Mesenteric fat pad (tissue), 1 donor: ENCODE measurements around the gene TLK1. TPM values are rescaled to one million over a fixed set of nuclear protein-coding genes. Genes with fewer than 3 reads are reported as not detected.
"Not testable (repeated sequence)": the region's sequence is repeated elsewhere in the genome, so short reads cannot be mapped to it uniquely, and the experiment has no call there.

Source experiments
- DNase-seq: peaks from one replicate; pipeline ENCODE4 v3.0.0-alpha.2; 2020; ENCODE audit warnings: low spot score
- total RNA-seq: library from RNA; stranded (reverse); fragmentation: NEBNext Ultra II Directional; extraction: Animal tissue kit (Norgen Biotek cat#: 25700); gene quantifications from one replicate; pipeline ENCODE4 v1.2.1, GENCODE V29; 2021
- donor health status: DM: yes; HTN: yes; CAD: no.

The TLK1 gene
- total RNA-seq, 1 donor from 2014 or later = 49.6 TPM

DNA sequence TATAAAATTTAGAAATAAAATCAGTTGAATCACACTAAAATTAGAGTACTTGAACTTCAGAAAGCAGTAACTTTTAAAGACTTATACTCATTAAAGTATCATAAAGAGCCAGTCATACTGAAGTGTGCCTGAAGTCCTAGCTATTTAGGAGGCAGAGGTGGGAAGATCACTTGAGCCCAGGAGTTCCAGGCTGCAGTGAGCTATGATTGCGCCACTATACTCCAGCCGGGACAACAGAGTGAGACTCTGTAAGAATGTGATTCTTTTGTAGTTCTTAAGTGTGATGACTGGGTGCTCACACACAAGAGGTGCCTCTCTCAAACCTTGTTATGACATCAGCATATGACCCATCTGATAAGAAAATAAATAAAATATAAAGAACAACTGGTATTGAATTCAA is 14.6 kb downstream of the TLK1 start:
- DNase-seq = no peak

DNA sequence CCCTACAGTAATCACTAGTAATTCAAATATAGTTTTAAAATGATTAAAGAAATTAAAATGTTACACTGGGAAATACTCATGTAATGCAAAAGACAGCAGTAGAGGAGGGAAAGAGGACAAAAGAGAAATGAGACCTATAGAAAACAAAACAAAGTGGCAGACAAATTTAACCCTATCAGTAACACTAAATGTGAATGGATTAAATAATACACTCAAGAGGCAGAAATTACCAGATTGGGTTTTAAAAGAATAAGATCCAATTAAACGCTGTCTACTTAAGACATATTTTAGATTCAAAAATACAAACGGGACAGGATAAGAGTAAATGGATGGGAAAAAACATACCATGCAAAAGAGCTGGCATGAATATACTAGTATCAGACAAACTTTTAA is 17.0 kb downstream of the TLK1 start:
- DNase-seq = no peak

DNA sequence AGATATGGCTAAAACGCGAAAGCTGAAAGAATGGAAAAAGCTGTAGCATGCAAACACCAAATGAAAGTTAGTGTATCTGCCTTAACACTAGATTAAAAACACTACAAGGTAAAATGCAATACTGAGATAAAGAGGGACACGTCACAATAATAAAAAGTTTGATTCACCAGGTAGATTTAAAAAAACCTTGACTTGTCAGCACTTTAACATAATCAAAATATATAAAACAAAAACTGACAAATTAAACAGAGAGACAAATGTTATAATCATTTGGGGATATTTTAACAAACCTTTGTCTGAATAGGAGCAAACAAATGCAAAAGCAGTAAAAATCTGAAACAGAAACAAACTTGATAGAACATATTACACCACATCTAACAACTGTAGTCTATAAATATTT is 18.3 kb downstream of the TLK1 start:
- no peak for DNase-seq

DNA sequence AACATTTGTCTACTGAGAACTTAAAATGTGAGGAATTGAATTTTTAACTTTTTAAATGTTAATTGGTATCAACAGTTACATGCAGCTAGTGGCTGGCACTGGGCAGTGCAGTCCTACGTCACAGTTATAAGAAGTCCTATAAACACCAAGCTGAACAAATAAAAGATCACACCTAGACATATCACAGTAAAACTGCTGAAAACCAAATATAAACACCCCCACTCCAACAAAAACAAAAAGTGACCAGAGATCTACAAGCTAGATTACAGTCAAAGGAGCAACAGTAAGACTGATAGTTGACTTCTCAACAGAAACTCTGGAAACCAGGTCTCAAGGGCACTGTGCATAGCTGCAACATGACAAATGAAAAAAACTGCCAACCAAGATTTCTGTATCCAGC is 19.4 kb downstream of the TLK1 start:
- DNase-seq = no peak

DNA sequence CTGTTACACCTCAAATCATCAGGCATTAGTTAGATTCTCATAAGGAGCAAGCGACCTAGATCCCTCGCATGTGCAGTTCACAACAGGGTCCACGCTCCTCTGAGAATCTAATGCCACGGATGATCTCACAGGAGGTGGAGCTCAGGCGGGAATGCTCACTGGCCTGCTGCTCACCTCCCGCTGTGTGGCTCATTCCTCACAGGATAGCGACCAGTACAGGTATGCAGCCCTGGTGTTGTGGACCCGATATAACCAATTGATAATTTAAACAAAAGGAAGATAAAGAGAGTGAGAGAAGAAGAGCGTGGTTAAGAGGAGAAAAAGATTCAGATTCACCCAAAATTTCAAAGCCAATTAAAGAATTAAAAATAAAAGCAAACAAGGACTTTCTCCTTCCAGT is 20.8 kb downstream of the TLK1 start:
- DNase-seq = no peak

DNA sequence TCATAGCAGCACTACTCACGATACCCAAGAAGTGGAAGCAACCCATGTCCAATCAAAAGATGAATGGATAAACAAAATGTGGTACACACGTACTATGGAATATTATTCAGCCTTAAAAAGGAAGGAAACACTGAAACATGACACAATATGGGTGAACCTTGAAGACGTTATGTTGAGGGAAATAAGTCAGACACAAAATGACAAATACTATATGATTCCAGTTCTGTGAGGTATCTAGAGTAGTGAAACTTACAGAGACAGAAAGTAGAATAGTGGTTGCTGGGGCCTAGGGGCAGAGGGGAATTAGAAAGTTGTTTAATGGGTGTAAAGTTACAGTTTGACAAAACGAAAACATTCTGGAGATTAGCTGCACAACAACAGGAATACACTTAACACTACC is 24.7 kb downstream of the TLK1 start:
- no peak for DNase-seq

DNA sequence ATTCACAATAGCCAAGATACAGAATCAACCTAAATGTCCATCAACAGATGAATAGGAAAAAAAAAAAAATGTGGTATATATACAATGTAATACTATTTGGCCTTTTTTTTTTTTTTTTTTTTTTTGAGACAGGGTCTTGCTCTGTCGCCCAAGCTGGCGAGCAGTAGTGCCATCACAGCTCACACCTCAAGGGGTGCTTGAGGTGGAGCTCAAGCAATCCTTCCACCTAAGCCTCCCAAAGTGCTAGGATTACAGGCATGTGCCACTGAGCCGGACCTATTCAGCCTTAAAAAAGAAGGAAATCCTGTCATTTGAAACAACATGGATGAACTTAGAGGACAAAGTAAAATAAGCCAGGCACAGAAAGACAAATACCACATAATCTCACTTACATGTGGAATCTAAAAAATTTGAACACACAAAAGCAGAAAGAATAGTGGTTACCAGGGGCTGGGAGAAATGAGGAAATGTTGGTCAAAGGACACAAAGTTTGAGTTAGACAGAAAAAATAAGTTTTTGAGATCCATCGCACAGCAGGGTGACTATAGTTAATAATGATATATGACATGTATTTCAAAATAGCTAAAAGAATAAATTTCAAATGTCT is 26.0 kb downstream of the TLK1 start:
- DNase-seq = no peak

DNA sequence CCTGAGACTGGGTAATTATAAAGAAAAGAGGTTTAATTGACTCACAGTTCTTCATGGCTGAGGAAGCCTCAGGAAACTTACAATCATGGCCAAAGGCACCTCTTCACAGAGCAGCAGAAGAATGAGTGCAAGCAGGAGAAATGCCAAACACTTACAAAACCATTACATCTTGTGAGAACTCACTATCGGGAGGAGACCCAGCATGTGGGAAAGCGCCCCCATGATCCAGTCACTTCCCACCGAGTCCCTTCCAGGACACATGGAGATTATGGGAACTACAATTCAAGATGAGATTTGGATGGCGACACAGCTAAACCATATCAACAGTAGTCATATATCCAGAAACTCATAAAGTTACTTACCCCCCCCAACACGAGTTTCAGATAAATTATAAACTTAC is 28.6 kb downstream of the TLK1 start:
- no peak for DNase-seq

DNA sequence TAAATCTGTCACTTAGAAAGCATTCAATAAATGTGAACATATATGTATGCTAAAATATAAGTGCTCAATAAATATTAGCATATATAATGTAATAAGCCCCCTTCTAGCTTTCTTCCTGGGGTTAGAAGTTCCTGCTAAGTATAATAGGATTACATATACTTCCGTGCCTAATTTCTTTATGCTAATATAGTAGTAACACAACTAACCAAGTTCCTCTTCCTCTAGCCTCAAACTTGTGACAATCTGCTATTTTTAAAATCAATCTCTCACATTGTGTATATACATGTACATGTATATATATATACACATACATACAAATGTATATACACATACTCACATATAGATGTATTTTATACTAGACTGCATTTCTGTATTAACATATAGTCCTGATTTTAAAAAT is 32.2 kb downstream of the TLK1 start:
- DNase-seq = no peak

DNA sequence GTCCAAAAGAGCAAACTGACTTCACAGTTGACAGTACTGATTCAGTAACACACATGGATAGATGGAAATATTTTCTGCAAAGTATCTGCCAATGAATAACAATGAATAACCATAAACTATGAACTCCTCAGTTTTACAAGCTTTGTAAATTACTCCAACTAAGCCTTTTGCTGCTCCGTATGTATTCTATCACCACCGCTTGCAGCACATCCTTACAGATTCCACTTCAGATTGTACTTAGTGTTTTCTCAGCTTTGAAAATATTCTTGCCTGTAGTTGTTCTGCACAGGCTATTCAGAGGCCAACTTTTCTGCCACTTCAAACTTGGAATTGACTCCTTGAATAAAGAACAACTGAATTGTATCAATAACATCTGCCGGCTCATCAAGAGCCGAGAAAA is 36.2 kb downstream of the TLK1 start:
- no peak for DNase-seq

DNA sequence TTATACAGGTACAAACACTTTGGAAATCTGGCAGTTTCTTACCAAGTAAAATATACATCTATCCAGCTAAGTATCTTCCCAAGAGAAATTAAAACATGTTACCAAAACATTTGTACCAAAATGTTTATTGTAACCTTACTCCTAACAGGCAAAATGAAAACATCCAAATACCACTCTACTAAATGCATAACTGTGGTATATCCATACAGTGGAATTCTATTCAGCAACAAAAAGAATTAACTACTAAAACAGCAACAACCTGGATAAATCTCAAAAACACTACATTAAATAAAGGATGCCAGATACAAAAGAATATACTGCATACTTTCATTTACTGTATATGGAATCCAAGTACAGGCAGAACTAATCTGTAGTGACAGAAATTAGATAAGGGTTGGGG is 51.1 kb downstream of the TLK1 start:
- DNase-seq = no peak

DNA sequence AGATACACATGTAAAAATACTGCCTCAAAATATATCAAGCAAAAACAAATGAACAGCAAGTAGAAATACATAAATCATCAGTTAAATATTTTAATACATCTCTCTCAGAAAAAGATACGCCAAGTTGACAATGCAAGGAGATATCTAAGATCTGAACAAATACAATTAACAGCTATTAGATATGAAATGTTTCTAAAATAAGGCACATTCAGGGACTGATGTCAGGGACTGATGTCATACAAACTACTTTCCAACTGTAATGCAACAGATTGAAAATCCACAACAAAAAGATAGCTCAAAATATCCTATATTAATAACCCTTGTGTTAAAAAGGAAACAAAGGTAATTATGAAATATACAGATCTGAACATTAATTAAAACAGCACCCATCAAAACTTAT is 51.7 kb downstream of the TLK1 start:
- DNase-seq = no peak

DNA sequence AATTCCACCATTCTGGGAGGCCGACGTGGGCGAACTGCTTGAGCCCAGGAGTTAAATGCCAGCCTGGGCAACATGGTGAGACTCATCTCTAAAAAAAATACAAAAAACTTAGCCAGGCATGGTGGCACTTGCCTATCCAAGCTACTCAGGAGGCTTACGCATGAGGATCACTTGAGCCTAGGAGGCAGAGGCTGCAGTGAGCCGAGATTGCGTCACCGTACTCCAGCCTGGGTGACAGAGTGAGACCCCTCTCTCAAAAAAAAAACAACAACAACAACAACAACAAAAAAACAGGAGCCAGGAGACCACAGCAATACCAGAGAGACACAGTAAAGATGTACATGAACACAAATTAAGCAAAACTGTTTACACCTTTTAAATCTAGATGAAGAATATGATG is 52.9 kb downstream of the TLK1 start:
- no peak for DNase-seq

DNA sequence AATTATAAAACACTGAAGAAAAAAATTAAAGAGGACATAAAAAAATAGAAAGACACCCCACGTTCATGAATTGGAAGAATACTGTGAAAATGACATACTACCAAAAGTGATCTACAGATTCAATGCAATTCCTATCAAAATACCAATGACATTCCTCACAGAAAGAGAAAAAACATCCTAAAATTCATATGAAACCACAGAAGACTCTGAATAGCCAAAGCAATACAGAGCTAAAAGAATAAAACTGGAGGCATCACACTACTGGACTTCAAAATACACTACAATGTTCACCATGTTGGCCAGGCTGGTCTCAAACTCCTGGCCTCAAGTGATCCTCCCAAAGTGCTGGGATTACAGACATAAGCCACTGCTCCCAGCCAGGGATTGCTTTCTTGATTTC is 56.3 kb downstream of the TLK1 start:
- DNase-seq = no peak

DNA sequence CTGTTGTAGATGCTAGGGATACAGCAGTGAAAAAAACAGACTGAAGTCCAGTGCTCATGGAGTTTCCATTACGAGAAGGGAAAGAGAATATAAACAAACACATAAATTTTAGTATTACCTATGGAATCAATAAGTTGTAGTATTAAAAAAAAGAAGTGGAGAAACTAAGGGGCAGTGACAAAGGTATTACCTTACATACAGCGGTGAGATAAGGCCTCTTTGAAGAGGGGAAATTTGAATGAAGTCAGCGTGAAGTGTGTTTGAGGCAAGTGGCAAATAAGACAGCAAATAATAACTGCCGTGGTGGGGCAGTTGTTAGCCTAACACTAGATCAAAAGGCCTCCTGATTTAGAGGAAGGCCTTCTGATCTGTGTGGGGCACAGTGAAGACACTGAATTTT is 57.9 kb downstream of the TLK1 start:
- no peak for DNase-seq

DNA sequence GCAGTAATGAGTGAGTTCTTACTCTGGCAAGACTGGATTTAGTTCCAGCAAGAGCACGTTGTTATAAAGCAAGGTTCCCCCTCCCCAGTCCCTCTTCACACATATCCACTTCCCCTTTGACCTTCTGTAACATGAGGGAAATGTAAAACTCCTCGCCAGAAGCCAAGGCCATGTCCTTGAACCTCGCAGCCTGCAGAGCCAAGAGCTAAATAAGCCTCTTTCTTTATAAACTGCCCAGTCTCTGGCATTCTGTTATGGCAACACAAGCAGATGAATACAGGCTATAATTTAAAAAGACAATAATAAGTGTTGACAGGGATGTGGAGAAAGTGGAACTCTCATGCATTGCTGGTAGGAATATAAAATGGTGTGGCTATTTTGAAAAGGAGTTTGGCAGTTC is 60.3 kb downstream of the TLK1 start:
- DNase-seq = no peak

DNA sequence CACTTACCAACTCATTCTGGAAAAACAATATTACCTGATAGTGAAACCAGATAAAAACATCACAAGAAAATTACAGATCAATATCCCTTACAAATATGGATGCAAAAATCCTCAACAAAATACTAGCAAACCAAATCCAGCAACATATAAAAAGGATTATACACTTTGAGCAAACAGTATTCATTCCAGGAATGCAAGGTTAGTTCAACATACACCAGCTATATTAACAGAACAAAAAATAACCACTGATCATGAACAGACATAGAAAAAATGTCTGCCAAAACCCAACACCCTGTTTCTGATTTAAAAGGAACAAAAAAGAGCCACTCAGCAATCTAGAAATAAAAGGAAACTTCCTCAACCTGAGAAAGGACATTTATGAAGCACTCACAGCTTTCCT is 62.1 kb downstream of the TLK1 start:
- DNase-seq = no peak

DNA sequence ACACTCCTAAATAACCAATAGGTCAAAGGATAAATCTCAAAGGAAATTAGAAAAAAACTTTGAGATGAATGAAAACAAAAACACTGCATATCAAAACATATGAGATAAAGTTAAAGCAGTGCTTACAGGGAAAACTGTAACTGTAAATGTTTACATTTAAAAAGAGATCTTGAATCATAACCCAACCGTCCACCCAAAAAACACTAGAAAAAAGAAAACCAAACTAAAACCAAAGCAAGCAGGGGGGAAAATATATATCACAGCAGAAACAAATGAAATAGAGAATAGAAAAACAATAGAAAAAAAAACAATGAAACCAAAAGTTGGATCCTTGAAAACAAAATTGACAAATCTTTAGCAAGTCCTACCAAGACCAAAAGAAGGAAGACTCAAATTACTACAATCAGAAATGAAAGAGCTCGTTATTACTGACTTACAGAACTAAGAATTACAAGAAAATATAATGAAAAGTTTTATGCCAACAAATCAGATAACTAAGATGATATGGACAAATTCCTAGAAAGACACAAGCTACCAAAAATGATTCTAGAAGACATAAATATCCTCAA is 65.6 kb downstream of the TLK1 start:
- no peak for DNase-seq

DNA sequence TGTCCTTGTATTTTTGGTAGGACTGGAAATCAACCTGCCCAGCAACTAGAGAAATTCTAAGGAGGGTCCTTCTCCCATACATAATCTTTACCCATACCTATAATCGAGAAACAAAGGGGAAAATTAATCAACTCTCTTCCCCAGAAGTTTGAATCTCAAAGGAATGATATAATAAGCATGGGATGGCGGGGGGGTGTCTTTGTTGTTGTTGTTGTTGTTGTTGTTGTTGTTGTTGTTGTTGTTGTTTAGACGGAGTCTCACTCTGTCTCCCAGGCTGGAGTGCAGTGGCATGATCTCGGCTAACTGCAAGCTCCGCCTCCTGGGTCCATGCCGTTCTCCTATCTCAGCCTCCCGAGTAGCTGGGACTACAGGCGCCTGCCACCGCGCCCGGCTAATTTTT is 69.2 kb downstream of the TLK1 start:
- not testable (repeated sequence) for DNase-seq

DNA sequence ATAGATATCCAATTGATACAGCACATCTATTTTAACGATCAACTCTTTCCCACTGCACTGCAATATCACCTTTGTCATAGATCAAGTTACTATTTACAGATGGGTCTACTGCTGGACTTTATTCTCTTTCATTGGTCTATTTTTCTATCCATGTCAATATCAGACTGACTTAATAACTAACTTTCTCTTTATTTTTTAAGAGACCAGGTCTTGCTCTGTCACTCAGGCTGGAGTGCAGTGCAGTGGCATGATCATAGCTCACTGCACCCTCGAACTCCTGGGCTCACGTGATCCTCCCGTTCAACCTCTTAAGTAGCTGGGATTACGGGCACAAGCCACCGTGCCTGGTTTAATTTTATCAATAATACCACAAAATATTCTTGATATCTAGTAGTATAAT is 71.2 kb downstream of the TLK1 start:
- DNase-seq = no peak

DNA sequence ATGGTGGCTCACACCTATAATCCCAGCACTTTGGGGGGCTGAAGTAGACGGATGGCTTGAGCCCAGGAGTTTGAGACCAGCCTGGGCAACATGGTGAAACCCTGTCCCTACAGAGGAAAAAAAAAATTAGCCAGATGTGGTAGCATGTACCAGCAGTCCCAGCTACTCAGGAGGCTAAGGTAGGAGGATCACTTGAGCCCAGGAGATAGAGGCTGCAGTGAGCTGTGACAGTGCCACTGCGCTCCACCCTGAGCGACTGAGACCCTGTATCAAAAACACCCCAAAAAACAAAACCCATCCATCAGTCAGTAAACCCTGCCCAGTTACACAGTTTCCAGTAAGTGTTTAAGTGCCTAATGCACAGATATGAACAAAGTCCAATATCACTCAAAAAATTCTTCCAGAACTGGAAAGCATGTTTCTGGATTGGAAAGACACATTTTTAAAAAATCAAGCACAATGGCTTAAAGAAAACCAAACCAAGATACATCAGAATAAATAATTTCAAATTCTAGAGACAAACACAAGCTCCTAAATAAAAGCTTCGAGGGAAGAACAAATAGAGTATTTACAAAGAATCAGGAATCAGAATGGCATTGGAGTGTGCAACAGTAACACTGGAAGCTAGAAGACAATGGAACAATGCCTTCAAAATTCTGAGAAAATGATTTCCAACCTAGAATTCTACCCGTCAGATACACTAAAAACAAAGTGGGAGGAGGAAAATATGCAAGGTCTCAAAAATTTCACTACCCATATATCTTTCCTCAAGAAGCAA is 72.4 kb downstream of the TLK1 start:
- DNase-seq = no peak

DNA sequence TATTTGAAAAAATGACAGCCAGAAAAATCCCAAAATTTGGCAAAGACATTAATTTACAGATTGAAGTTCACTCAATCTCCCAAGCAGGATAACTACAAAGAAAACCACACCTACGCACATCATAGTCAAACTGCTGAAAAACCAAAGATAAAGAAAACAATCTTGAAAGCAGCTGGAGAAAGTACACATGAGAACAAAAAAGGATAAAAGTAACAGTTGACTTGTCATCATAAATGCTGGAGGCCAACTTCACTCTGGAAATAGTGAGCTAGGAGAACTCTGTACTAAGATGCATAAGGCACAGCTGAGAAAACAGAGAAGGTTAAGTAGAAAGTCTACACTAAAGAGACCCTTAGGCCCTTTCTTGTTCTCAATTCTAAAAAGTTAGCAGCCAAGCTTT is 73.1 kb downstream of the TLK1 start:
- no peak for DNase-seq
